Ammon's horn (tissue), 1 donor: ENCODE results near the gene LNX2.

ENCODE experiments used
- DNase-seq: peaks from one replicate; pipeline ENCODE4 v3.0.0-alpha.2; 2016; ENCODE audit warnings: low spot score

LNX2 gene

DNA sequence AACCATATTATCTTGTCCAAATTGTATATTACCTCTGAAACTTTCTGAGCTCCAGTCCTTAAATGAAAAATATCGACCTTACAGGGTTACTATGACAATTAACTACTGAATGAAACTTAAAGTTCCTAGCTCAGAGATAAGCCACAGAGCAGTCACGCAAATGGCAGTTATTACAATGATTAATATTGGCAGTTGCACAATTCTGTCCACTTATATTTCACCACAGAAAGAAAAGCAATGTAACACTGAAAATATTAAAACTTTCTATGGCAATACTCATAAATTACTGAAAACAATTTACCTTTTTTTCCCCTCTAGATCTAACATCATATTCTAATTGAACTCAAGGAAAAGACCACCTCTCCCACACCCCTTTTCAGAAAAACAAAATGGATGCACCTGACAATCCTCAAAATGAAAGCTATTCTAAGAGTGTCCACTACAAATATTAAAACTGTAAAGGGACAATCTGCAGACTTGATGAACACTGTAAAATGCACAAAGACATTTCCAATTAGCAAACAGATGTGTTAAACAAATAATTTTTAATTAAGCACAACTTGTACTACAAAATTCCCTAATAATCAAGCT, 14.6 kb downstream of the LNX2 start:
- no peak for DNase-seq

DNA sequence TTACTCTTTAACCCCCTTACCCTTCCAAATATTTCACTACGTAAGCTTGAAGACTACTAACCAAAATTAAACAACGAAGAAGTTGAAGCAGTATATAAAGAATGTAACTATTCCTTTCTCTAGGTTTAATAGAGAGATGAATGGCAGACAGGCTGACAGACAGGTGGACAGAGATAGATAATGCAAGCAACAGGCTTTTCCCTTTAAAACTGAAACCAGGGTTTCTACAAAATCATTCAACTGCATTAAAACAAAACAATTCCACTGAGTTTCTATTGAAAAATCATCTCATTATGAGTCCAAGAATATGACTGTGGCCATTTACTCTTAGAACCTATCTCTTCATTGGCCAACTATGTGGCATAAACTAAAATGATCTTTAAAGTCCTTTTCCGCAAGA, 15.2 kb downstream of the LNX2 start:
- DNase-seq = no peak

GRCh38 chr13:27601803-27602202, 18.5 kb downstream of the LNX2 start:
- DNase-seq = no peak

- no peak for DNase-seq
Measured at GRCh38 chr13:27601208-27601607, 19.1 kb downstream of the LNX2 start.

- no peak for DNase-seq
Measured at GRCh38 chr13:27600711-27601110, 19.6 kb downstream of the LNX2 start.

DNA sequence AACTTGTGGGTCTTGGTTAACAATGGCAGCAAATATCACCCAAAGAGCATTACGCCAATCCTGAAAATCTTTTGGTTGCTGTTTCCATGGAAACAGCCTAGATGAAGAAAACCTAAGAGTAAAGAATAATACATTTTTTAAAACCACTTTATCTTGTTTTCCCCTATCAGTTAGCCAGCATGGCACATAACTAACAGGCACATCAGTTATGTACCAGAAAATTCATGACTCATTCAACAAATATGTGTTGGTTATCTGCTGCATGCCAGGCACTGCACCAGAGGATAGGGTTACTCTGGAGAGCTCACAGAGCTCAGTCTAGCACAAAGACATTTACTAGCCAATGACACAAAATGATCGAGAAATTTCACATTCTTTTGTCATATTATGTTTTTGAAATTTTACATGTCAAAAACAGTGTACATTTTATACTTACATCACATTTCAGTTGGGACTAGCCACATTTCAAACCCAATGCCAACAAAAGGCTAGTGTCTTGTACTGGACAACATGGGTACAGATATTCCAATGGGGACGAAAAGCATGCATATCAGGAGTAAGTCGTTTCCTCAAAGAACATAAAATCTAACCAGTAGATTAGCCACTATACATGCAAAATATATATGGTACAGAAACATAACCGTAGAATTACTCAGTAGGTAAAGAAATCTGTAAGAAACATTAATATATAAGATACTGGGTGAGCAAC, 20.3 kb downstream of the LNX2 start:
- DNase-seq = peak; percentile 33

DNA sequence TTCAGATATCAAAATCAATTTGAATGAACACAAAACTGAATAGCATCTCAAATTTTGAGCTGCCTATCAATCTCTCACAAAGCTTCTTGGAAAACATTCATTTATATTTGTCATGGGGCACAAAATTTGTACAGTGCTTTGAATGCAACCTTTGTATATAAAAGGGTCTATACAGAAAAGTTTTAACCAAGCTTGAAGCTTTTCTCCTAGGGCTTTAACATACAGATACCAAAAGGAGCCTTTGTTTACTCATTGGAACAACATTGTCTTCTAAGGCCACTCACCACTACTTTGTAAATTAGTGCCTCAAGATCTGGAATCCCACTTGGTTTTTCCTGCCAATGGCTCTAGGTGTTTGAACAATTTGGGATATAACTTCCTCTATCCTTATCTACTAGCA, 21.2 kb downstream of the LNX2 start:
- no peak for DNase-seq

DNA sequence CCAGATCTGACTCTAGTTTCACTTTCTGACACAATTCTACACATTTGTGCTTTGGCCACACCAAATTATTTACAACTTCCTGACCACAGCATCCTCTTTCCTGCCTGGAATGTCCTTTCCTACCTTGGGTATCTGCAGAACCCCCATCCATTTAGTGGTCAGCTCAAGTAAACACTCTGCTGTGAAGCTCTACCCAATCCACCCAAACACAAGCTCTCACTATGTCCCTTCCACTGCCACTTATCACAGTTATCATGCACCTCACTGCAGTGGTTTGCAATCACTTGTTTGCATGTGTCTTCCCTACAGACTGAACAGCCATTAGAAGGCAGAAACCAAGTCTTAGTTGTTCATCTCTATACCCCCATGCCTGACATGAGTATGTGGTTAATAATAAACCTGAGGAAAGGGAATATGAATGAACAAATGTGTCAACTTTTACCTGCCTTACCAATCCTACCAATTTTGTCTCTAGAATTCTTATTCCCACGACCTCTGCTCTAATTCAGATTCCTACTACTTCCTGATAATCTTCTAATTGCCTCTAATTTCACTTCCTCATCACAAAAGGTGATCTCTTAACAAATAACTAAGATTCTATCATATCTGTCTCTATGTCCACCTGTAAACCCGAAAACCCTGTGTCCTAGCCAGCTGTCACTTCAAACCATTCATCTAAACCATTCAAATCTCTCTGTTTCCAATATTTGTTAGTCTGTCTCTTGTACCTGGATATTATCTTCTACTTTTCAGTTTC, 25.1 kb downstream of the LNX2 start:
- DNase-seq = no peak

DNA sequence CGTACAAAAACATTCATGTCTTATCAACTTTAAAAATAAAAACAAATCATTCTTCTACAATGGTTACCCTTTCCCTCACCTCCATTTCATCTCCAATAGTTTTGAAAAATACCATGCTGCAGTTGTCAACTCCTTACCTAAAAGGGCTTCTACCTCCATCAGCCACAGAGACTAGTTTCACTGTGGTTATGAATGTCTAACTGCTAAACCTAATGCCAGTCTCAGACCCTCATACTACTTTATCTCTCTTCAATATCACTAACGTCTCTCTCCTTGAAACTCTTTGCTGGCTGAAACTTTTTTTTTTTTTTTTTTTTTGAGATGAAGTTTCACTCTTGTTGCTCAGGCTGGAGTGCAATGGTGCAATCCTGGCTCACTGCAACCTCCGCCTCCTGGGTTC, 27.1 kb downstream of the LNX2 start:
- DNase-seq = no peak

DNA sequence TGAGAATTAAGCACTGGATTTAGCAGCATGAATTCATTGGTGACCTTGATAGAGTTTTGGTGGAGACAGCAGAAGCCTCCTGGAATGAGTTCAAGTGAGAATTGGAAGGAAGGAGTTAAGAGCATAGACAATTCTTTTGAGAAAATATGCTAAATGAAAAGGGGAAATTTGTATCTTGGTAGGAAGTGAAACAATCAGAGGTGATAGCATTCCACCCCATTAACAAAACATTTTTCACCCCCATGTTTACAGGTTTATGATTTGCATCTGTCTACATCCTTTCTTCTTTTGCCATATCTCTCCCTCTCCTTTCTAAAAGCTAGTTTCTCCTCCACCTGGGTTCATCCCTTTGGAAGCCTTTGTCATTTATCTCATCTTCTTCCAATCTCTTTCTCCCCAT, 27.5 kb downstream of the LNX2 start:
- no peak for DNase-seq

GRCh38 chr13:27588405-27588804, 31.9 kb downstream of the LNX2 start:
- DNase-seq = no peak

GRCh38 chr13:27587095-27587746, 33.1 kb downstream of the LNX2 start:
- no peak for DNase-seq

GRCh38 chr13:27583645-27584044, 36.7 kb downstream of the LNX2 start:
- no peak for DNase-seq

DNA sequence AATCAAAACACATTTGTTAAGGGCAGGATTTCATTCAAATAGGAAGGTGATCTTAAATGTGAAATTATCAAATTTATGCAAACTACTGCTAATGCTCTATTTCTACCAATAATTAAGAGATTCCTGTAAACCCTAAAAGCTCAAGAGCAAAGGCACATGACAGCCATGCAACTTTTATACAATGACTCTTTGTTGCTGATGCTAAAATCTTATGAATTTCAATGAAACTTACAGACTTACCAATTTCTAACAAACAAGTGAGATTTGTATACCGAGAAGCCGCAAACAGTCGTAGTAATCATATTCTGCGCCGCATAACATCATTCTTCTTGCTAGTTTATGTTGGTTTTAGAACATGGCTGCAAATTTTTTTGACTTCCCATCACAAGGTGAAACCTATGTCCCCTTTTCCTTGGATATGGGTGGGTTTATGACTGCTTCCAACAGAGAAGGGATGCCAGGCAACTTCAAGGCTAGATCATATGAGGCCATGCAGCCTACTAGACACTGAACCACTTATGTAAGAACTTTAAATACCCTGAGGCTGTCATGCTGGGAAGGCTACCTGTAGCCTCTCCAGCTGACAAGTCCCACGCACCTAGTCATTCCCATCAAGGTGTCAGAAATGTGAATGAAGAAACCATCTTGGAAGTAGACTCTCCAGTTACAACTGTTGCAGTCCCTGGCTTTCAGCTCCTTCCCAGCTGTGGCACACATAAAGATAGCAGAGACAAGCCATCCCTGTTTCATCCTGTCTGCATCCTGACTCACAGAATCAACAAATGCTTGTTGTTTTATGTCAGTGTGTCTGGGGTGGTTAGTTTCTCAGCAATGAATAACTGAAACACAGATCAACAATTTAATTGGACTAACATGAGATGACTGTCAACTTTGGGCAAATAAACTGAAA, 42.0 kb downstream of the LNX2 start:
- peak; percentile 16 for DNase-seq

DNA sequence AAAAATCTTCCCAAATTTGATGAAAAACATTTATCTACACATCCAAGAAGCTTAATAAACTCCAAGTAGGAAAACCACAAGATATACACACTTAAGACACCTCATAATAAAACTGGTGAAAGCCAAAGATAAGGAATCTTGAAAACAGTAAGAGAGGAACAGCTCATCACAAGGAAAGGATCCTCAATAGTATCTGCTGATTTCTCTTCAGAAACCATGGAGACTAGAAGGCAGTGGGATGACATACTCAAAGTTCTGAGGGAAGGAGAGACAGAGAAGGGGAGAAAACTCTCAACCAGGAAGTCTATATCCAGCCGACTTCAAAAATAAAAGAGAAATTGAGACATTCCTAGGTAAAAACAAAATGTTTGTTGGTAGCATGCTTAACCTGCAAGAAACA, 45.7 kb downstream of the LNX2 start:
- no peak for DNase-seq

DNA sequence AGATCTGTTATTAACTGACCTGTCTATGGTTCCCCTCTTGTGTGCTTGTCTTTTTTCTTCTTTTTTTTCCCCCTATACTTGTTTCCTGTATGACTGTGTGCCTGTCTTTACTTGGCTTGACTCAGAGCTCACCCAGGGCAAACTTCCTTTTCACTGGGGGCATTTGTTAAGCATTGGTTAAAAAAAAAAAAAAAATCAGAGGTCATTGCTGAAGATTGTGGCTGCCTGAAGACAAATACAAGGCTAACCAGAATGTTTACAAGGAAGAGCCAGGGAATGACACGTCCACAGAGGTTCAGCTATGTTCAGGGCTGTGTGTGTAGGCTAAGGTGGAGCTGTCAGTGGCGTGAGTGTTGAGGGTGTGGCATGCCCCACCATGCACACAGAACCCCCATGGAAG, 47.1 kb downstream of the LNX2 start:
- no peak for DNase-seq

DNA sequence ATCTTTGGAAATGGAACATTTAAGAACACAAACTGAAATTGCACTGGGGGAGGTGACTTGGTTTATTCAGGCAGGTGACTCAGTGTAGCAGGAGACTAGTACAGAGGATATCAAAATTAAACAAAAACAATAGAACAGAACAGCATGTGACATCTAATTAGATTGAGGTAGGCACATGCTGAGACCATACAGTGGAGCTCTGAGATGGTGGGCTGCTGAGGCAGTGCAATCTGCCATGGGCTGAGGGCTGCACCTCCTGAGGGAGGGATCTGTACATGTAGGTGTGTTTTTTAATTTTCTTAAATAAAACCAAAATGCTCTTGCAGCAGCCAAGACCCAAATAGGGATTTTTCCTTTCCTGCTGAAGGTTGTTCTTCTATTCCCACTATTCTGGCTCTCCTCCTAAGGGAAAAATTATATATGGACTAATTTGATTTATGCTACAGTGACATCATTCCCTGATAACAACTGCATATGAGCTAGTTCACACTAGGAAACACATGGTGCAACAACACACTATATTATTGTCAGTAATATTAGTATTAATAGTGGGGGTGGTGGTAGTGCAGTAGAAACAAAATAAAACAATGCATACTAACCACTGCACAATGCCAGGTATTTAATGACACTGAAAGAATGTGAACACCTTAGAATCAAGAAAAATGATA, 48.0 kb downstream of the LNX2 start:
- DNase-seq = no peak

- no peak for DNase-seq
Measured at GRCh38 chr13:27570906-27571305, 49.4 kb downstream of the LNX2 start.

GRCh38 chr13:27569405-27569804, 50.9 kb downstream of the LNX2 start:
- DNase-seq = no peak

GRCh38 chr13:27565818-27566217, 54.5 kb downstream of the LNX2 start:
- DNase-seq = no peak

GRCh38 chr13:27562457-27562856, 57.9 kb downstream of the LNX2 start:
- DNase-seq = no peak
